Stimulated activated naive CD4-positive, alpha-beta T cell treated with Interleukin-2 at 50 U/mL for 16 hours (primary cell): Measurements from ENCODE around the gene EZR.

ENCODE experiments used
- DNase-seq: peaks from one replicate; lab custom pipeline; 2025; lab: John Stamatoyannopoulos, UW

The EZR gene

GRCh38 chr6:158725704-158726103 lies 93.5 kb downstream of the EZR start:
- DNase-seq = no peak

GRCh38 chr6:158722176-158722729 lies 96.9 kb downstream of the EZR start:
- DNase-seq = no peak

DNA sequence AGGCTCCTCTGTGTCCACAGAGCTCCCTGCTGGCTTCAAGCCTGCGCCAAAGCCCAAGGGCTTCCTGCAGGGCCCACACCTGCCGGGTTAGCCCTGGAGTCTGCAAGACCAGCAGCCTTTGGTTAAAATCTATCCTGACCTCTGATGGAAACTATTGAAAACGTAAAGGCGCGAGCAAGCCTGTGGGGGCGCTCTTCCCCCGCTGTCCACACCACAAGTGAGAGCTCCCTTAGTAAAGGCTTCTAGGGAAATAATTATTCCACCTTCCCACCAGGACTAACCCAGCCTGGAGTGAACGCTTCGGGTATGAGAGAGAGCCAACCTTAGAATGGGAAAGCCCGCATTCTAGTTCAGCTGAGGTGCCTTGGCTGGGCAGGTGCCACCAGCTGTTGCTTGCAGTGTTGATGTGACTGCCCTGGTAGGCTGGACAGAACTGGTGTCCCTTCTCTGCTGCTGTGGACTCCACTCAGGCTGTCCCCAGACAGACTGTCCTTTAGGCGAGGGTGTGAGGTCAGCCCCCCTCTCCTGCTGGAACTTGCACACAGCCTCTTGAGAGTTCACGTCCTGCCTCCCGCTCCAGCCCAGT lies 100.6 kb downstream of the EZR start:
- DNase-seq = no peak

DNA sequence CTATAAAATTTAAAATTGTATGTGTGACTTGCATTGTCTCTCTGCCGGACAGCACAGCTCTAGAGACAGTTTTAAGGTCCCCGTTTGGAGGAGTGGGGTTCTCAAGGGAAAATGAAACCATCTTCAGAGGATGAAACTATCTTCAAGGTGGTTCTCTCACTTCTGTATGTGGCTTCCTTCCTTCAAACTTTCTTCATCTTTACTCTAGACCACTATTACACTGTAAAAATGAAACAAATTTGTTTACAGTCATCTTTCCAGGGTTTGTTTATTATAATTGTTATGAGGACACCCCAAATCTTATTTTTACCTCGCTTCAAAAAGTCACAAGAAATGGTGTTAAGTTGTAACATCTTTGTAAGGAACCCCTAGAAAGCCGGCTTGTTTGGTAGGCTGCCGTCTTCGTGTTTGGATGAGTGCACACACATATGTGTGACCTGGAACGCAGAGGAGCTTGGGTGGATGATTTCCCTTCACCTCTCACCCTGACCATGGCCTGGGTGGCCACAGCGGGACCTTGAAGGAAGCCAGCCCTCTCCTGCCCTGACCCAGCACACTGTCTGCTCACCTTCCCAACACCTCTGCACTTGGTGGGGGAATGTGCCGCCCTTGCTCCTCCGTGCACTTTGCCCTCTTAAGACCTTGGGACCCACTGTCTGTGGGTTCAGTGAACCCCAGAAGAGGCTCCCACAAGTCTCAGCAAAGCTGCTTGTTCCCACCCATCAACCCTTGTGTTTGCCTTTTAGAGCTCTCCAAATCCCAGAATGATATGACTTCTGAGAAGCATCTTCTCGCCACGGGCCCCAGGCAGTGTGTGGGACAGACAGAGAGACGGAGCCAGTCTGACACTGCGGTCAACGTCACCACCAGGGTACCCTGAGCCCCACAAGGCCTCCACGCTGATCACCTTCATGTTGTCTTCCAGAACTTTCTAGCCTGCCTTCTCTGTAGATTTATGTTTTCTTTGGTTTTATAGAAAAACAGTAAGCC lies 101.5 kb downstream of the EZR start:
- DNase-seq = no peak
